C4-2B (cell line): ENCODE data around the gene KITLG.
"Not testable (repeated sequence)": the region's sequence is repeated elsewhere in the genome, so short reads cannot be mapped to it uniquely, and the experiment has no call there.

Experiments used
- ZFX ChIP-seq: fragments of 450-650 bp; IDR thresholded peaks from 2 replicates; pipeline ENCODE4 v1.6.1; 2017
- TF ChIP-seq, protein P1 (sequence below): fragments of 450-650 bp; conservative IDR thresholded peaks from 2 replicates; pipeline ENCODE4 v1.5.1; 2017; ENCODE audit warnings: mild to moderate bottlenecking

DNA sequence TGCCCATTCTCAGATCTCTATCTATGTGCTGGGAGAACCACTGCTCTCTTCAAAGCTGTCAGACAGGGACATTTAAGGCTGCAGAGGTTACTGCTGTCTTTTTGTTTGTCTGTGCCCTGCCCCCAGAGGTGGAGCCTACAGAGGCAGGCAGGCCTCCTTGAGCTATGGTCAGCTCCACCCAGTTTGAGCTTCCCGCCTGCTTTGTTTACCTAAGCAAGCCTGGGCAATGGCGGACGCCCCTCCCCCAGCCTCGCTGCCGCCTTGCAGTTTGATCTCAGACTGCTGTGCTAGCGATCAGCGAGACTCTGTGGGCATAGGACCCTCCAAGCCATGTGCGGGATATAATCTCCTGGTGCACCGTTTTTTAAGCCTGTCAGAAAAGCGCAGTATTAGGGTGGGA, 113.6 kb downstream of the KITLG start:
- TF ChIP-seq, protein P1, sequence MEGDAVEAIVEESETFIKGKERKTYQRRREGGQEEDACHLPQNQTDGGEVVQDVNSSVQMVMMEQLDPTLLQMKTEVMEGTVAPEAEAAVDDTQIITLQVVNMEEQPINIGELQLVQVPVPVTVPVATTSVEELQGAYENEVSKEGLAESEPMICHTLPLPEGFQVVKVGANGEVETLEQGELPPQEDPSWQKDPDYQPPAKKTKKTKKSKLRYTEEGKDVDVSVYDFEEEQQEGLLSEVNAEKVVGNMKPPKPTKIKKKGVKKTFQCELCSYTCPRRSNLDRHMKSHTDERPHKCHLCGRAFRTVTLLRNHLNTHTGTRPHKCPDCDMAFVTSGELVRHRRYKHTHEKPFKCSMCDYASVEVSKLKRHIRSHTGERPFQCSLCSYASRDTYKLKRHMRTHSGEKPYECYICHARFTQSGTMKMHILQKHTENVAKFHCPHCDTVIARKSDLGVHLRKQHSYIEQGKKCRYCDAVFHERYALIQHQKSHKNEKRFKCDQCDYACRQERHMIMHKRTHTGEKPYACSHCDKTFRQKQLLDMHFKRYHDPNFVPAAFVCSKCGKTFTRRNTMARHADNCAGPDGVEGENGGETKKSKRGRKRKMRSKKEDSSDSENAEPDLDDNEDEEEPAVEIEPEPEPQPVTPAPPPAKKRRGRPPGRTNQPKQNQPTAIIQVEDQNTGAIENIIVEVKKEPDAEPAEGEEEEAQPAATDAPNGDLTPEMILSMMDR, result not testable (repeated sequence)
- TF ChIP-seq ZFX, result not testable (repeated sequence)
